HG03103 (cell line): ENCODE results near the gene PPP1R12C.
"Not testable (repeated sequence)": the region's sequence is repeated elsewhere in the genome, so short reads cannot be mapped to it uniquely, and the experiment has no call there.

Experiments used
- ATAC-seq: cut with Tn5 transposase; IDR thresholded peaks from one replicate; pipeline ENCODE4 v1.9.1; 2021; ENCODE audit warnings: low read depth; ENCODE audit not compliant: unreplicated experiment

The PPP1R12C gene

GRCh38 chr19:55112777-55113569 lies 4.5 kb downstream of the PPP1R12C start:
- no peak for ATAC-seq

DNA sequence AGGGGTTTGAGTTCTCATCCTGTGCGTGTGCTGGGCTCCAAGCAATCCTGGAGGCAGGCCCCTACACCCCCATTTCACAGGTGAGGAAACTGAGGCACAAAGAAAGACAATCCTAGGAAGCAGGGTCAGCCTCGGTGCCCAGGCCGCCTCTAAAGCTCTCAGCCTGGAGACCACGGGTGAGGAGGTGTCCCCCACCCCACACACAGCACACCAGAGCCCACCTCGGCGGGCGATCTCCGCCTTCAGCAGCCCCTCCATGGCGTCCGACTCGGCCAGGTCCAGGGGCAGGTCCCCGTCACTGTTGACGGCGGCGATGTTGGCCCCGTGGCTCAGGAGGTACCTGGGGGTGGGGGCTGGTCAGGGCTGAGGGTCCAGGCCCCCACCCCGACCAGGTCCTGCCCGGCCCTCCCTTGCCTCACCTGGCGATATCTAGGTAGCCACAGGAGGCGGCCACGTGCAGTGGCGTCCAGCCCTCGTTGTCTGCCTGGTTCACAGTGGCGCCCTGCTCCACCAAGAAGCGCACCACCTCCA lies 5.1 kb downstream of the PPP1R12C start:
- no peak for ATAC-seq

- no peak for ATAC-seq
Observed at GRCh38 chr19:55111238-55111831, 6.1 kb downstream of the PPP1R12C start.

DNA sequence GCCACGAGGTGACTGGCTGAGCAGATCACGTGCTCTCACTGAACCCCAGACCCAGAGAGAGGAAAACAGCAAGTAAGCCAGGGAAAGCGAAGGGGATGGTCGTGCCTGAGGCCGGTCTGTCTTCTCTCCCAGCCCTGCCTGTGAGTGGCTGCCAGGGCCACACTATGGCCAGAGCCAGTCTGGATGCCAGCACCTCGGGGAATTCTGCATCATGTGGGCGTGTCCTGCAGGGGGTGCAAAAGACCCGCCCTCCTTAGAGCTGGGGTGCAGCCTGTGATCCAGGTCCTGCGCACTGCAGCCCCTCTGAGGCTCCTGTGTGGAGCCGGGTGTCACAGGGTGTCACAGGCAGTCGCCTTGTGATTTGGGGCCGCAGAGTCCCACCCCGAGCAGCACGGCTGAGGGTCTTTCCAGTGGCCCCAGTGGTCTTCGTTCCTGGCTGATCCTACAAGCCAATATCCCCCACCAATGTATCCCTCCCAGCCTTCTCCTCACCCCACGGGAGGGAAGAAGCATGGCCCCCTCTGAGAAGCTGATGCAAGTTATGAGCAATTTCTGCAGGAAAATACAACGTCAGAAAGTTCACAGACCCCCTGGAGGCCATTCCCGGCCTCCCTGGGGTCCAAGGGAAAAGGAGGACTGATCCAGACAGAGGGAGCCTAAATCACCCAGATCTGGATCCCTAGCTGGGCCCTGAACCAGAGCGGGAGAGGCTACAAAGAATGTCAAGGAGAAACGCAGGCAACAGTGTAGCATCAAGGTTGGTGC lies 7.7 kb downstream of the PPP1R12C start:
- ATAC-seq: no peak

GRCh38 chr19:55107252-55107651 lies 10.2 kb downstream of the PPP1R12C start:
- not testable (repeated sequence) for ATAC-seq

GRCh38 chr19:55106591-55106990 lies 10.8 kb downstream of the PPP1R12C start:
- ATAC-seq: no peak

DNA sequence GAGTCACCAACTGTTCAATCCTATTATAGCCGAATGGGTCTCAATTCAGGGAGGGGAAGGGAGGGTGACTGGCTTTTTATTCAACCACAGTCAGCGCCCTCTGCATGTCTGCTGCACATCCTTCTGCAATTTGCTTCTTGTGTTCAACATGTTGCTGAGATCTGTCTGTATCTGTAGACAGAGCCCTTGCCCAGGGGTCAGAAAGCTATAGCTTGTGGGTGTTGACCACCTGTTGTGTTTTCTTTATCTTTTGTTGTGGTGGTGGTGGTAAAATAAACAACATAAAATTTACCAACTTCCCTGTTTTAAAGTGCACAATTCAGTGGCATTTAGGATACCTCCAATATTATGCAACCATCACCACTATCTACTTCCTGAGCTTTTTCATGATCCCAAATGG lies 12.2 kb downstream of the PPP1R12C start:
- no peak for ATAC-seq

DNA sequence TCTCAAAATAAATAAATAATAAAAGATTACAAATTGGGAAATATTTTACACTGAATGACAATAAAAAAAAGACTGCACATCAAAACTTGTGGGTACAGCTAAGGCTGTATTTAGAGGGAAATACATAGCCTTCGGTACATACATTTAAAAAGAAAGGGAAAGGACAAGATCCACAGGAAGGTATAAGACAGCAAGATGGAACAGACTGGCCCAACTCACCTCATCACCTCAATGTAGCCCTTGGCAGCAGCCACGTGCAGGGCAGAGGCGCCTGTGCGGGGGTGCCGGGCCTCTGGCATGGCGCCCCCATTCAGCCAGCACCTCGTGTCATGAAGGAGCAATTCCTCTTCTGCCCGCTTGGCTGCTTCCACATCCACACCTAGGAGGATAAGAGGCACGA lies 14.2 kb downstream of the PPP1R12C start:
- no peak for ATAC-seq

GRCh38 chr19:55101261-55101660 lies 16.2 kb downstream of the PPP1R12C start:
- ATAC-seq: no peak

DNA sequence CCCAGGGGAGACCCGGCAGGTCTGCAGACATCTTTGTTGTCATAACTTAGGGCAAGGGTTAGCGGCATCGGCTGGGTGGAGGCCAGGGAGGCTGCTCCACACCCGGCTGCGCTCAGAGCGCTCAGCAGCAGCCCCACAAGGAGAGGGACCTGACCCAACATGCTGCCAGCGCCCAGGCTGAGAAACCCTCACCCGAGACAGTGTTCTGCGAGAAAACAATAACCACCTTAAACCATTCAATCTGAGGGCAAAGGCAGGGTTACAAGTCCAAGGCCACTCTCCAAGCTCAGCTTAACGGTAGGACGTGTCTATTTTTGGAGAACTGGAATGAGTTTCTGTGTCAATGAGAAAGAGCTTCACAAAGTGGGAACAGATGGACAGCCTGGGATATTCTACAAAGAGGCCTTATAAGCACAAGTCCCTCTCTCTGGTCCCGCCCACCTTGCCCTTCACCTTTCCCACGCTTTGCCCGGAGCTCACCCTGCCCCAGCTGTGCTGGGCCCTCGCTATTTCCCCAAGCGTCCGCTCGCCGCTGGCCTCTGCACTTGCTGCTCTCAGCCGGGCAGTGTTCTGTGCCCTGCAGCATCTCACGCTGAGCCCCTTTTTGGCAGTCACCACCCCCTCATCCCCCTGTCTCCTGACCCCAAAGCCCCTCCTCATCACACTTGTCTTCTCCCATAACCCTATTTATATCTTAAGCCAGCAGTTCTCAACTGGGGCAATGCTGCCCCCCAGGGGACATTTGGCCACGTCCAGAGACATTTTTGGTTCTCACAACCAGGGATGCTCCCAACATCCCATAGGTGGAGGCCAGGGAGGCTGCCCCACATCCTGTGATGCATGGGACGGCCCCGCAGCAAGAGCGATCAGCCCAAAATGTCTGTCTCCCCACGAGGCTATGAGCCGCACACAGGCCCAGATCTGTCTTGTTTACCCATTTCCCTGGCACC lies 17.6 kb downstream of the PPP1R12C start:
- no peak for ATAC-seq

GRCh38 chr19:55098716-55099556 lies 18.5 kb downstream of the PPP1R12C start:
- no peak for ATAC-seq

DNA sequence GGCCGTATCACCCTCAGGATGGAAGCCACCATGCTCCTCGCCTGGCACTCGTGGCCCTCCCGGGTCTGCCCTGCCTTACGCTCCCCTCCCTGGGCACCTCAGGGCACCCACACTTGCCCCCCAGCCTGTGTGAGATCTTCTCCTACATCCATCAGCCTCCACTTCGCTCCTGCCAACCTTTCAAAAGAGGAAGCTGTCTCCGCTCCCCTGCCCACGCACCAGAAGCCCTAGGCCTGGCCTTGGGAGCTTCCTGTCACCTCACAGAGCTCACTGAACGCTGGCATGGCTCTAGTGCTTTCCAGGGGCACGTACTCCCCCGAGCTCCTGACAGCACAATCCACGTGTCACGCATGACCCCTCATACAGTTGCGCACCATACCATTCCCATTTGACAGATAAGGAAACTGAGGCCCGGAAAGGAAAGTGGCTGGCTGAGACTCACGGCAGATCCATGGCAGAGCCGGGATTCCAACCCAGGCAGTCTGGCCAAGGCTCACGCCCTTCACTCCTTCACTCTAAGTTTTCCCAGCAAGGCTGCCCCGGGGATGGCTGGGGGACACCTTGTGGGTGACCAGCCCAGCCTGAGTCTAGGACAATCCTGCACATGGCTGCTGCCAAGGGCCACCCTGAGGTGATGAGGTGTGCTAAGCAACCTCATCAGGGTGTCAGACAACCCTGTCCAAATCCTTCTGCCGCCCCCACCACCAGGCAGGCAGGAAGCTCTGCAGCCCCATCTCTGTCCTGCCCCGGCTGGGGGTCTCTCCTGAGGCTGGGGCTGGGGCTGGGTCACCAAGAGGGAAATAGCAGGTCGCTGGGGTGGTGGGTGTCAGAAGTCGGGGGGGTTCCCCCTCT lies 19.3 kb downstream of the PPP1R12C start:
- no peak for ATAC-seq

- ATAC-seq: no peak
Observed at GRCh38 chr19:55096061-55096701, 21.3 kb downstream of the PPP1R12C start.

GRCh38 chr19:55095260-55096060 lies 22.0 kb downstream of the PPP1R12C start:
- ATAC-seq: no peak

DNA sequence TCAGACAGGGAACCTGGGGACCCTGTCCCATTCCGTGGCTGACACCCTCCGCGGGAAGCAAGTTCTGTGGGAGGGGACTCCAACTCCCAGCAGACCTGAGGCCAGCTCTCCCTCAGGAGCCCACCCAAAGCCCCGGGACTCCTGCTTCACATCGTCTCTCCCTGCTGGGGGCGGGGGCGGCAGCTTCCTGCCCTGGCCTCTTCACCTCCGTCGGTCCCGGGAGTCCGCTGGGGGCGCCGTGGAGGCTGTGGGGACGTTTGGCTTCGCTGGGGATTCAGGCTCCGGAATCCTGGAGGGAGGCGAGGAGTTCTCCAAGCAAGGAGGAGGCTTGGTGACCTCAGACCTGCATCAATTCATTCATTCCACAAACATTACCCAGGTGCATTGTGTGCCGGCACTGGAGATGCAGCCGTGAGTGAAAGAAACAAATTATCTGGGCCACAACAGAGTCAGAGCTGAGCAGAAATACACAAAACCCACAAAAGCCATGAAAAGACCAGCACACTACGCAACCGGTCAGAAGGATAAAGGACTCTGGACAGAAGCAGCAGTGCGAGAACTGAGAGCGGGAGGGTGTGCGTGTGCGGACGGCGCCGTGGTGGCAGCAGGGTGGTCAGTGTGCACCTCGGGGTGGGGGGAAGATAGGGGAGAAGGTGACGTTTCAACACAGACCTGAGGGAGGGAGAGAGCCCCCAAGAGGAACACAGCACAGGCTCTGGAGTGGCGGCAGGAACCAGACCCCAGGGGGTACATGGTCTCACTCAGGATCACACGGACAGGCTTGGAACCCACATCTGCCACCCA lies 22.8 kb downstream of the PPP1R12C start:
- no peak for ATAC-seq
